SK-N-SH (cell line): ENCODE measurements around the gene GNAI3. TPM values are rescaled to one million over a fixed set of nuclear protein-coding genes. Genes with fewer than 3 reads are reported as not detected.

Source experiments
- CTCF ChIA-PET: fragments of 300-600, 350-600 bp; formaldehyde crosslinking; extraction: SDS; loops from one replicate; lab custom pipeline; 2021; lab: Yijun Ruan, JAX
- POLR2A ChIA-PET: fragments of 350-600 bp; sonication (Branson Sonifier 250); formaldehyde crosslinking; extraction: SDS; loops from one replicate; lab custom pipeline; 2020; ENCODE audit warnings: antibody characterized with exemption, inconsistent platforms; lab: Yijun Ruan, JAX
- DNase-seq: peaks from one replicate; pipeline ENCODE4 v3.0.0; 2012
- H2AFZ ChIP-seq: fragments of 200-600 bp; sonication (generic); 2 replicates; pipeline ENCODE4 v1.8.1; 2016; ENCODE audit warnings: antibody characterized with exemption, mild to moderate bottlenecking, low read depth
- H3F3A ChIP-seq: fragments of 200-600 bp; sonication (generic); replicated peaks from 2 replicates; pipeline ENCODE3; 2016; ENCODE audit warnings: antibody characterized with exemption, mild to moderate bottlenecking; ENCODE audit not compliant: insufficient read depth
- H3K27ac ChIP-seq, 2 experiments: fragments of 200-500 bp in 1 of 2; fragments of 200-600 bp in 1 of 2; sonication (Bioruptor generic) in 1 of 2; sonication (generic), shearing (Covaris generic) in 1 of 2; 2 replicates each; pipeline versions ENCODE4 v1.5.1 to v1.6.1; 2014 to 2016; ENCODE audit warnings: low read depth in 2 of 2, inconsistent platforms in 1 of 2, low read length in 1 of 2, mild to moderate bottlenecking in 1 of 2, mixed read lengths in 1 of 2
- H3K27me3 ChIP-seq: fragments of 200-600 bp; sonication (generic), shearing (Covaris generic); 2 replicates; pipeline ENCODE4 v1.6.1; 2016; ENCODE audit warnings: mixed run types; ENCODE audit not compliant: insufficient read depth
- H3K36me3 ChIP-seq, 2 experiments: fragments of 200-500 bp in 1 of 2; fragments of 200-600 bp in 1 of 2; sonication (Bioruptor generic) in 1 of 2; sonication (generic) in 1 of 2; replicated peaks in 1 of 2; 2 replicates each; pipeline versions ENCODE3 to v1.5.1; 2014 to 2016; ENCODE audit warnings: low read length in 1 of 2, mild to moderate bottlenecking in 1 of 2; ENCODE audit not compliant: insufficient read depth in 2 of 2, control insufficient read depth in 1 of 2
- H3K4me1 ChIP-seq, 2 experiments: fragments of 200-500 bp in 1 of 2; fragments of 200-600 bp in 1 of 2; sonication (Bioruptor generic) in 1 of 2; sonication (generic), shearing (Covaris generic) in 1 of 2; 2 replicates each; pipeline versions ENCODE4 v1.5.1 to v1.6.1; 2014 to 2016; ENCODE audit warnings: low read depth in 1 of 2, low read length in 1 of 2, mixed run types in 1 of 2; ENCODE audit not compliant: insufficient read depth in 2 of 2, control insufficient read depth in 1 of 2
- H3K4me2 ChIP-seq: fragments of 200-600 bp; sonication (generic), shearing (Covaris generic); 2 replicates; pipeline ENCODE4 v1.6.1; 2017; ENCODE audit warnings: mixed run types
- H3K4me3 ChIP-seq, 2 experiments: fragments of 200-500 bp in 1 of 2; fragments of 200-600 bp in 1 of 2; sonication (Bioruptor generic) in 1 of 2; sonication (generic), shearing (Covaris generic) in 1 of 2; 2 replicates each; pipeline versions ENCODE4 v1.5.1 to v1.8.1; 2014 to 2016; ENCODE audit warnings: low read depth in 2 of 2, inconsistent platforms in 1 of 2, low read length in 1 of 2, mild to moderate bottlenecking in 1 of 2, mixed read lengths in 1 of 2, moderate library complexity in 1 of 2
- H3K79me2 ChIP-seq: fragments of 200-600 bp; sonication (generic); 2 replicates; pipeline ENCODE4 v1.8.1; 2017; ENCODE audit warnings: mild to moderate bottlenecking; ENCODE audit not compliant: insufficient read depth
- H3K9ac ChIP-seq: fragments of 200-600 bp; sonication (generic); 2 replicates; pipeline ENCODE4 v1.6.1; 2017; ENCODE audit warnings: mixed run types
- H3K9me2 ChIP-seq: fragments of 200-600 bp; sonication (generic); 2 replicates; pipeline ENCODE4 v1.6.1; 2017; ENCODE audit warnings: mixed run types
- H3K9me3 ChIP-seq: fragments of 200-600 bp; sonication (generic); 2 replicates; pipeline ENCODE4 v1.6.1; 2017; ENCODE audit warnings: mixed run types, mild to moderate bottlenecking, moderate library complexity
- H4K20me1 ChIP-seq: fragments of 200-600 bp; sonication (generic); 2 replicates; pipeline ENCODE4 v1.6.1; 2017; ENCODE audit warnings: mild to moderate bottlenecking, mixed run types; ENCODE audit not compliant: insufficient read depth
- CHD2 ChIP-seq: fragments of 150-350 bp; IDR thresholded peaks from 2 replicates; pipeline ENCODE4 v1.6.1; 2018; ENCODE audit warnings: low read length; ENCODE audit not compliant: partially characterized antibody
- EP300 ChIP-seq, 2 experiments: IDR thresholded peaks; 2 replicates each; pipeline versions ENCODE4 v1.4.0 to v1.6.1; 2012; ENCODE audit warnings: borderline replicate concordance in 1 of 2, low read depth in 1 of 2, low read length in 1 of 2
- GABPA ChIP-seq: IDR thresholded peaks from 2 replicates; pipeline ENCODE4 v1.4.0; 2012; ENCODE audit warnings: low read depth, mild to moderate bottlenecking
- GATA2 ChIP-seq: sonication (generic); formaldehyde crosslinking; IDR thresholded peaks from 2 replicates; pipeline ENCODE4 v1.5.0; 2020; ENCODE audit warnings: mild to moderate bottlenecking, missing genetic modification reagents
- MEF2A ChIP-seq: IDR thresholded peaks from 2 replicates; pipeline ENCODE4 v1.4.0; 2012; ENCODE audit warnings: low read depth, borderline replicate concordance
- NFIC ChIP-seq: IDR thresholded peaks from 2 replicates; pipeline ENCODE4 v1.4.0; 2012; ENCODE audit warnings: borderline replicate concordance
- POLR2AphosphoS5 ChIP-seq: IDR thresholded peaks from 2 replicates; pipeline ENCODE4 v1.6.1; 2012; ENCODE audit warnings: low read depth, low read length
- RXRA ChIP-seq: IDR thresholded peaks from 2 replicates; pipeline ENCODE4 v1.4.0; 2012; ENCODE audit warnings: low read depth, mild to moderate bottlenecking, borderline replicate concordance
- SMC3 ChIP-seq: IDR thresholded peaks from 2 replicates; pipeline ENCODE4 v1.6.1; 2012; ENCODE audit warnings: low read depth, low read length, improper control_type of control experiment
- TEAD4 ChIP-seq: IDR thresholded peaks from 2 replicates; pipeline ENCODE4 v1.4.0; 2012; ENCODE audit warnings: mild to moderate bottlenecking, borderline replicate concordance; ENCODE audit not compliant: insufficient read depth
- WGBS: methylation state at CpG from one replicate; pipeline ENCODE4 v1.1.6; 2017; ENCODE audit warnings: low lambda C conversion rate; 5-methylcytosine and 5-hydroxymethylcytosine counted together
- polyA plus RNA-seq, 3 experiments: library from polyadenylated mRNA; depleted of rRNA; stranded (reverse); fragments of >200 nt; gene quantifications; 2 replicates each; pipeline ENCODE4 v1.2.3, GENCODE V29; 2012
- TF ChIP-seq, protein P1 (sequence below): IDR thresholded peaks from 2 replicates; pipeline ENCODE4 v1.4.0; 2012; ENCODE audit warnings: low read depth, borderline replicate concordance
- TF ChIP-seq, protein P2 (sequence below): fragments of 200-600 bp; sonication (generic); IDR thresholded peaks from 2 replicates; pipeline ENCODE4 v1.6.1; 2017; ENCODE audit warnings: antibody characterized with exemption, mild to moderate bottlenecking, moderate library complexity

Gene GNAI3
- polyA plus RNA-seq, 1 of the 3 experiments (the other 2 are of a cell fraction): 4.0 TPM

DNA sequence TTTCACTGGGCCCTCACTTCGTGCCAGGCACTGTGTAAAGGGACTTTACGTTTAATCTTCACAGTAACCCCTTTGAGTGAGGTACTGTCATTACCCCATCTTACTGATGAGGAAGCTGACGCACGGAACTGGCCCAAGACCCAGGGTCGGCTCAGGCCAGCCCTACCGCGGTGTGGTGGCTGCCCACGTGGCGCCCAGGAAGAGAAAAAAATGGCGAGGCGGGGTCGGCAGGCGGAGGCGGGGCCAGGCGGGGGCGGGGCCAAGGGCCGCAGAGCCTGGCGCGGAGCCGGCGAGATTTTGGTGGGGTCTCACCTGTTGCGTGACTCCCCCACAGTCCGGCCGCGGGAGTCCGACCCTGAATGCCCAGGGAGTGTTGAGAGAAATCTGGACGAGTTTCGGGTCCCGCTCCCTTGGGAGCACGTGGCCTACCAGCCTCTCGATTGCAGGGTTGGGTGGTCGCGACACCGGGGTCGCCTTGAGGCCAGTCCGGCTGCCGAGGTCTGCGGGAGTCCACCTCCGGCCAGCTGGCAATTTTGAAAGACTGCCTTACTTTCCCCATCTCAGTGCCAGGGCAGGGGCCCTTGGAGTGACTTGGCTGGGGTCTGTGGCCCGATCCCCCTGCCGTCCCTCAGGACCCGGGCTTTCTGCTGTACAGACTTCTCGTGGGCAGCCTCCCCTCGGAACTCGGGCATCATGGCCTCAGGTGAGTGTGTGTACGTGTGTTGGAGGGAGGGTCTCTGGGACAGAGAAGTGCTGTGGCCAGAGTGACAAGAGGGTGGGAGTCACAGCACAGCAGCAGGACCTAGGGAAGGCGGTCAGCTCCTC is 71.4 kb downstream of the GNAI3 start, which contains the start of the genes AMPD2 and GNAT2 (continued):
- TF ChIP-seq CHD2 (no peak), MEF2A (no peak), NFIC (no peak), EP300 (IDR thresholded peaks at IDR 0.05; ENCODE audit: borderline replicate concordance in 1 of 2, low read depth in 1 of 2, low read length in 1 of 2) (no peak), RXRA (no peak)
- TF ChIP-seq, protein P1, sequence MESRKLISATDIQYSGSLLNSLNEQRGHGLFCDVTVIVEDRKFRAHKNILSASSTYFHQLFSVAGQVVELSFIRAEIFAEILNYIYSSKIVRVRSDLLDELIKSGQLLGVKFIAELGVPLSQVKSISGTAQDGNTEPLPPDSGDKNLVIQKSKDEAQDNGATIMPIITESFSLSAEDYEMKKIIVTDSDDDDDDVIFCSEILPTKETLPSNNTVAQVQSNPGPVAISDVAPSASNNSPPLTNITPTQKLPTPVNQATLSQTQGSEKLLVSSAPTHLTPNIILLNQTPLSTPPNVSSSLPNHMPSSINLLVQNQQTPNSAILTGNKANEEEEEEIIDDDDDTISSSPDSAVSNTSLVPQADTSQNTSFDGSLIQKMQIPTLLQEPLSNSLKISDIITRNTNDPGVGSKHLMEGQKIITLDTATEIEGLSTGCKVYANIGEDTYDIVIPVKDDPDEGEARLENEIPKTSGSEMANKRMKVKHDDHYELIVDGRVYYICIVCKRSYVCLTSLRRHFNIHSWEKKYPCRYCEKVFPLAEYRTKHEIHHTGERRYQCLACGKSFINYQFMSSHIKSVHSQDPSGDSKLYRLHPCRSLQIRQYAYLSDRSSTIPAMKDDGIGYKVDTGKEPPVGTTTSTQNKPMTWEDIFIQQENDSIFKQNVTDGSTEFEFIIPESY: no peak
- TF ChIP-seq, protein P2, sequence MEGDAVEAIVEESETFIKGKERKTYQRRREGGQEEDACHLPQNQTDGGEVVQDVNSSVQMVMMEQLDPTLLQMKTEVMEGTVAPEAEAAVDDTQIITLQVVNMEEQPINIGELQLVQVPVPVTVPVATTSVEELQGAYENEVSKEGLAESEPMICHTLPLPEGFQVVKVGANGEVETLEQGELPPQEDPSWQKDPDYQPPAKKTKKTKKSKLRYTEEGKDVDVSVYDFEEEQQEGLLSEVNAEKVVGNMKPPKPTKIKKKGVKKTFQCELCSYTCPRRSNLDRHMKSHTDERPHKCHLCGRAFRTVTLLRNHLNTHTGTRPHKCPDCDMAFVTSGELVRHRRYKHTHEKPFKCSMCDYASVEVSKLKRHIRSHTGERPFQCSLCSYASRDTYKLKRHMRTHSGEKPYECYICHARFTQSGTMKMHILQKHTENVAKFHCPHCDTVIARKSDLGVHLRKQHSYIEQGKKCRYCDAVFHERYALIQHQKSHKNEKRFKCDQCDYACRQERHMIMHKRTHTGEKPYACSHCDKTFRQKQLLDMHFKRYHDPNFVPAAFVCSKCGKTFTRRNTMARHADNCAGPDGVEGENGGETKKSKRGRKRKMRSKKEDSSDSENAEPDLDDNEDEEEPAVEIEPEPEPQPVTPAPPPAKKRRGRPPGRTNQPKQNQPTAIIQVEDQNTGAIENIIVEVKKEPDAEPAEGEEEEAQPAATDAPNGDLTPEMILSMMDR: no peak

DNA sequence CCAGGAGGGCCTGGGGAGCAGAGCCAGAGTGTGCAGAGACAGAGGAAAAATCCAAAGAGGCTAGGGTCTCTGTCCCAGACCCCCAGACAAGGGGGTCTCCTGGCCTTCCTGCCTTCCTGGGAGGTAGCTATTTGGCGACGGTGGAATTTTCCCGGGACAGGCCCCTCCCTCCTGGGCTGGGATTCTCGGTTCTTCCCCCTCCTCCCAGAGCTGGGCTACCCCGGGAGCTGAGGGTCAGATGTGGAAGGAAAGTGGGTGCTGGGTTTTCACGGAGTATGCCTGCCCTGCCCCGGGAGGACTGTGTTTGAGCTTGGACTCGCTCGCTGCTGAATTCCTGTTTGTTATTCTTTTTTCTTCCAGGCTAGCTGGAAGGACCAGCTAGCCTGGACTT is 72.0 kb downstream of the GNAI3 start:
- ChIA-PET POLR2A (interaction anchor here (0.7 to 2.3 kb wide), 6 partner anchors 11 to 122 kb away, joined by 3 to 22 read pairs (median 4); partner anchors contain the start of gene GNAI3), CTCF (interaction anchor here (1.0 to 2.8 kb wide), 9 partner anchors 16 to 126 kb away, joined by 3 to 23 read pairs (median 5); partner anchors contain the start of genes CYB561D1 and GSTM4)
- Histone ChIP-seq H4K20me1 (peaks cover 44% of the 10 kb centered on the region), H3K4me2 (peak overlapping the region; percentile 97), H3F3A (peaks cover 14% of the 10 kb centered on the region), H3K27ac (peak overlapping the region; percentile 97 to 98), H2AFZ (peak overlapping the region; percentile 32; the same call in 1 of the 2 replicates), H3K79me2 (peaks cover 57% of the 10 kb centered on the region), H3K4me1 (peaks cover 28 to 60% of the 10 kb centered on the region in 2 experiments; a peak in 3 of 4 replicates), H3K27me3 (no peaks in the 10 kb centered on the region), H3K9ac (peak overlapping the region; percentile 99), H3K36me3 (no peaks in the 10 kb centered on the region), H3K9me2 (no peaks in the 10 kb centered on the region), H3K9me3 (no peaks in the 10 kb centered on the region), H3K4me3 (peak overlapping the region; percentile 85 to 98)
- TF ChIP-seq NFIC (no peak), POLR2AphosphoS5 (no peak; the same call in 1 of the 2 replicates), TEAD4 (0 out of 2 replicates have a peak, but pooled peaks have one; percentile 16), GABPA (no peak), GATA2 (CRISPR knock-in tag) (no peak), SMC3 (no peak)
- TF ChIP-seq, protein P2: no peak
- DNase-seq: peak; percentile 77
- WGBS: 0% methylated on average over 9 of the region's 9 CpGs
